Germinal center (tissue), 1 donor: ENCODE measurements around the gene MYO1F.
"Not testable (repeated sequence)": the region's sequence is repeated elsewhere in the genome, so short reads cannot be mapped to it uniquely, and the experiment has no call there.

ENCODE experiments used
- DNase-seq: peaks from one replicate; pipeline ENCODE4 v3.0.0; 2012; ENCODE audit warnings: mixed read lengths, low spot score

MYO1F gene

DNA sequence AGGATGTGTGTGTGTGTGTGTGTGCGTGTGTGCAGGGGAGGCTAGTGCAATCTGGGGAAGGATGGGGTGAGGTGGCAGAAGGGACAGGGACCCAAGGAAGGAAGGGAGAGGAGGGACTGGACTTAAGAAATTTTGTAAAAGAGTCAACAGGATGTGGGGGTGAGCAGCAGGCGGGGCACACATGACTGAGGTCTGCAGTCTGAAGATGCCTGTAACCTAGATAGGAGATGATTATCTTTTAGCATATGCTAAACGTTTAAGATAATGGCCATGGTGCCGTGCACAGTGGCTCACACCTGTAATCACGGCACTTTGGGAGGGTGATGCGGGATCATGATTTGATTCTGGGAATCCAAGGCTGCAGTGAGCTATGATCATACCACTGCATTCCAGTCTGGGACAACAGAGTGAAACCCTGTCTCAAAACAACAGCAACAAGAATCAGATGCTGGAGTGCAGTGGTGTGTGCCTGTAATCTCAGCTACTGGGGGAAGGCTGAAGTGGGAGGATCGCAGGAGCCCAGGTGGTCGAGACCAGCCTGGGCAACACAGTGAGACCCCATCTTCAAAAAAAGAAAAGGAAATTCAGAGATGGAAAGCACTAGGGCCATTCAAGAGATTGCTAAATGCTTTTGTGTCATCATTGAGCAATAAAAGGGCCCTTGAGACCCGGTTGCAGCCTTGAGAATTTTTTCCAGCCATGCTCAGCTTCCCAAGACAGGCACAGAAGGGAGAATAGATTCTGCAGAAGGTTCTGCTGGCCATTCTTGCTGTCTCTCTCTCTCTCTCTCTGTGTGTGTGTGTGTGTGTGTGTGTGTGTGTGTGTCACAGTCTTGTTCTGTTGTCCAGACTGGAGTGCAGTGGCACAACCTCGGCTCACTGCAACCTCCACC lies 59.4 kb downstream of the MYO1F start:
- no peak for DNase-seq

DNA sequence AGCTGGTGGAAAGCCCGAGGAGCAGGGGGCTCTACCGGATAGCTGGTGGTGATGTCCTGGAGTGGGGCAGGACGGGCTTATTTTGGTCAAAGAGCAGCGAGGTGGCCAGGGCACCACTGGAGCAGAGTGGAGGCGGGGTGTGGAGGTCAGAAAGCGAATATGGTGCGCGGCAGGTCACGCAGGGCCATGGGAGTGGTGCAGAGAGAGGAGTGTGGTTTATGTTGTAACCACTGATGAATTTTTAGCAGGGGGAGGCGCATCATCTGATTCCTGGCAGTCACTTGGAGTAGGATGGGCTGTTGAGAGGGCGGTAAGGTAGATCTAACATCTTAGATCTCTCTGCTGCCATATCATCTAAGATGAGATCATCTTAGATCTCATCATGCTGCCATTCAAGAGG lies 61.9 kb downstream of the MYO1F start:
- no peak for DNase-seq

GRCh38 chr19:8514505-8515009 lies 62.7 kb downstream of the MYO1F start:
- not testable (repeated sequence) for DNase-seq

- DNase-seq = peak; percentile 97
Observed at GRCh38 chr19:8513687-8514504, 63.3 kb downstream of the MYO1F start, which contains the start of gene ZNF414. Gene ZNF414 (minus strand): TSS chr19:8514167. CDS start chr19:8514046, 121 bp downstream.

GRCh38 chr19:8513036-8513686 lies 64.1 kb downstream of the MYO1F start:
- DNase-seq = no peak

- peak; percentile 30 for DNase-seq
Observed at GRCh38 chr19:8512115-8512967, 64.9 kb downstream of the MYO1F start.

- no peak for DNase-seq
Observed at GRCh38 chr19:8511573-8512101, 65.6 kb downstream of the MYO1F start.

GRCh38 chr19:8510589-8511115 lies 66.6 kb downstream of the MYO1F start:
- no peak for DNase-seq

DNA sequence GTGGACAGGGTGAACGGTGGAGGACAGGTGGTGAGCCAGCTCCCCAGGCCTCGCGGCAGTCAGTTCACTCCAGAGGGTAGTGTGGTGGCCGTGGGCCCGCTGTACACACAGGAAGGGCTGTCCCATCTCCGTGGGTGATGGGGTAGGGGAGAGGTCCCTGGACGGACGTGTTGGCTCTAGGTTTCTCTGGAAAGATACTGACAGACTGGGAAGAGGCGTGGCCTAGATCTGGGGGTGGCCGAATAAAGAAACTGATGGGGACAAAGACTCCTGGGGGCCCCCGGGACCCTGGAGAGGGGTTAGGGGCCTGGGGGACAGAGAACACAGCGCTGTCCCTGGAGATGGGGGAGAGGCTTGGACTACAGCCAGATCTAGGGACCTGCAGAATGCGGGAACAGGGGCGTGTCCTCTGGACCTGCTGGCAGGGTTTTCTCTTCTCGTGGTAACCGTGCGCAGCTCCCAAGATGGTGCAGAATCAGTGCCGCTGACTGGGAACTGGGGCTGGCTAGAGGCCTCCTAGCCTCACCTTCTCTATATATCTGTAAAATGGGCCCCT lies 70.8 kb downstream of the MYO1F start:
- DNase-seq = no peak

DNA sequence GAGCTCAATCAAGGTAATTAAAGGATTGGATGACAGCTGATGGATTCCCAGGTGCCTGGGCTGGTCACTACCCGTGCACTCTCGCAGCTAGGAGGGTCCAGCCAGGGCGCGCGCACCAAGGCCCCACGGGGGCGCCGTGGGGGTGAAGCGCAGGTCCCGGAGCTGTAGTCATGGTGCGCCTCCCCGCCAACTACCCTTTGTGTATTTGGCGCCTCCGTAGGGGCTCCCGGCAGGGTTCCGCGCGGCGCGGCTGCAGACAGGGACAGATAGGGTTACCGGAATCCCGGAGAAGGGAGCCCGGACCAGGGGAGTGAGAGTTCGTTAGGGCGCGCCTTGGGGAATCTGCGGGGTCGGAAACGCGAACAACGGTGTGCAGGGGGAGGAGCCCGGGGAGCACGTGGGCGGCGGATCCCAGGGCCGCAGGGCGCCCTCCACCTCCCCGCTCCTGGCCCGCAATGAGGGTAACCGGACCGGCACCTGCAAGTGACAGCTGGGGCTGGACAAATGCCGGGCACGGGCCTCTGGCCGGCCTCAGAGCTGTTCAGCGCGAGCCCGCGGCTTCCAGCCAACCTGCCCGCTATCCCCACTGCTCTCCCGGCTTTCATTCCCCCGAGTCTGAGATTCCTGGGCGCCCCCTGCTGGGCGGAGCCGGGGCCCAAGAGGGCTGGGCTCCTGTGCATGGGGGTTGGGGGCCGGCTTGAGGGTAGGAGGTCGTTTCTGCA lies 71.4 kb downstream of the MYO1F start:
- DNase-seq = peak; percentile 82

DNA sequence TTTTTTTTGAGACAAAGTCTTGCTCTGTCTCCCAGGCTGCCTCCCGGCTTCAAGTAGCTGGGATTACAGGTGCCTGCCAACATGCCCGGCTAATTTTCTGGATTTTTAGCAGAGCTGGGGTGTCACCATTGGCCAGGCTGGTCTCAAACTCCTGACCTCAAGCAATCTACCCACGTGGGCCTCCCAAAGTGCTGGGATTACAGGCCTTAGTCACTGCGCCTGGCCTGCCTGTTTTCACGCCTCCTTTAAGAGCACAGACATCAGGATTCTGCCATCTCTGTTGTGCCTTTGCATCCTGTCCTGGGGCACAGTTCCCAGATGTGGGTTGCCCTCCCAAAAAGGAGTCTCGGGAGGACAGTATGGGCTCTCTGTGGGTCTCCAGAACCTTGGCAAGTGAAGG lies 72.3 kb downstream of the MYO1F start:
- no peak for DNase-seq

GRCh38 chr19:8504171-8504570 lies 73.1 kb downstream of the MYO1F start:
- DNase-seq = no peak

- no peak for DNase-seq
Observed at GRCh38 chr19:8503510-8503909, 73.7 kb downstream of the MYO1F start.

GRCh38 chr19:8501981-8502380 lies 75.3 kb downstream of the MYO1F start:
- DNase-seq = no peak

DNA sequence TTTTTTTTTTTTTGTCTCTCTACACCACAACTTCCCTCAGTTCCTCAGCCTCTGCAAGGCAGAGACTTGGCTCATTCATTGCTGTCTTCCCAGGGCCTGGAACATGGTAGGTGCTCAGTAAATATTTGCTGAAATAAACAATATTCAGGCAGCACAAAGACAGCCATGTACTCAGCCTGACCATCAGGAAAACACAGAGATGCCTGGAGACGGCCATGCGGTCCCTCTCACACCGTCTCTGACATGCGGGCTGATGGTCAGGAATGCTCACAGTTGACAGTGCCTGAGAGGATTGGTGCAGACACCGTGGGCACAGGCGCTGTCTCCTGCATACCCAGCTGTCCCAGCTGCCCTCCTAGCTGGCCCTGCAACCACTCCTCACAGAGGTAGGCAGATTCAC lies 75.7 kb downstream of the MYO1F start:
- no peak for DNase-seq

GRCh38 chr19:8500158-8500557 lies 77.1 kb downstream of the MYO1F start:
- no peak for DNase-seq

DNA sequence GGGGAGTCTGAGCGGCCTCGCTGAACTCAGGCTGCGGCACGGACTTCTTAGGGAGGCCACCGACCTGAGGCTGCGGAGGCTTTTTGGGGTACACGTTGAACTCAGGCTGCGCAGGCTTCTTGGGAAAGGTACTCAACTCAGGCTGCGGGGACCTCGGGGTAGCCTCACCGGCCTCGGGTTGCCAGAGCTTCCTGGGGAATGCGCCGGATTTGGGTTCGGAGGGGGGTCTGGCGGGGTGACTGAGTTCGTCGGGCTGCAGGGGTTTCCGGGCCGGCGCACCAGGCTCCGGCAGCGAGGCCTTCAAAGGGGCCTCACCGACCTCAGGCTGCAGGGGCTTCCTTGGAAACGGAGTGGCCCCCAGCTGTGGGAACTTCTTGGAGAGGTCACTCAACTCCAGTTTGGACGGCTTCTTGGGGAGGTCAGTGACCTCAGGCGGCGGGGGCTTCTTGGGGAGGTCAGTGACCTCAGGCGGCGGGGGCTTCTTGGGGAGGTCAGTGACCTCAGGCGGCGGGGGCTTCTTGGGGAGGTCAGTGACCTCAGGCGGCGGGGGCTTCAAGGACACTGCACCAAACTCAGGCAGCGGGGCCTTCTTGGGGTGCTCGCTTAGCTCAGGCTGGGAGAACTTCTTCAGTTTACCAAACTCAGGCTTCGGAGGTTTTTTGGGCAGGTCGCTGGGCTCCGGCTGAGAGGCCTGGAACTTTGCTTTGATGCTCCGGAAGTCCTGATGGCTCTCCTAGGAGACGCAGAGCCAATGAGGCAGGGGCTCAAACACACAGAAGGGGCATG lies 78.0 kb downstream of the MYO1F start:
- no peak for DNase-seq

- no peak for DNase-seq
Observed at GRCh38 chr19:8498295-8498694, 78.9 kb downstream of the MYO1F start.

- DNase-seq = no peak
Observed at GRCh38 chr19:8494158-8494557, 83.1 kb downstream of the MYO1F start.
